HG03045 (cell line): ENCODE results near the gene RARRES2.
"Not testable (repeated sequence)": the region's sequence is repeated elsewhere in the genome, so short reads cannot be mapped to it uniquely, and the experiment has no call there.

Experiments used
- ATAC-seq: cut with Tn5 transposase; IDR thresholded peaks from one replicate; pipeline ENCODE4 v1.9.1; 2021; ENCODE audit warnings: mild to moderate bottlenecking, moderate library complexity; ENCODE audit not compliant: unreplicated experiment

RARRES2 gene

GRCh38 chr7:150341263-150342120 lies at the start of gene RARRES2:
TSS of gene RARRES2 (minus strand) at chr7:150341629. CDS start at chr7:150340609, 1,020 bp downstream.
- no peak for ATAC-seq

- no peak for ATAC-seq
Observed at GRCh38 chr7:150390205-150390604, 48.8 kb upstream of the RARRES2 start.

GRCh38 chr7:150389532-150389816 lies 48.0 kb upstream of the RARRES2 start:
- no peak for ATAC-seq

GRCh38 chr7:150388709-150389531 lies 47.5 kb upstream of the RARRES2 start:
- no peak for ATAC-seq

- ATAC-seq: no peak
Observed at GRCh38 chr7:150388306-150388705, 46.9 kb upstream of the RARRES2 start.

- not testable (repeated sequence) for ATAC-seq
Observed at GRCh38 chr7:150385884-150386283, 44.5 kb upstream of the RARRES2 start.

- ATAC-seq: no peak
Observed at GRCh38 chr7:150385302-150385723, 43.9 kb upstream of the RARRES2 start.

GRCh38 chr7:150384406-150385301 lies 43.2 kb upstream of the RARRES2 start:
- ATAC-seq: no peak

GRCh38 chr7:150383710-150384397 lies 42.4 kb upstream of the RARRES2 start:
- ATAC-seq: no peak

- ATAC-seq: no peak
Observed at GRCh38 chr7:150382844-150383225, 41.4 kb upstream of the RARRES2 start.

- no peak for ATAC-seq
Observed at GRCh38 chr7:150382123-150382843, 40.9 kb upstream of the RARRES2 start.

GRCh38 chr7:150381785-150382122 lies 40.3 kb upstream of the RARRES2 start:
- ATAC-seq: no peak

- no peak for ATAC-seq
Observed at GRCh38 chr7:150381096-150381495, 39.7 kb upstream of the RARRES2 start.

GRCh38 chr7:150380463-150380862 lies 39.0 kb upstream of the RARRES2 start:
- ATAC-seq: no peak

GRCh38 chr7:150379441-150380379 lies 38.3 kb upstream of the RARRES2 start:
- peak; percentile 3 for ATAC-seq

- ATAC-seq: peak; percentile 78
Observed at GRCh38 chr7:150378853-150379440, 37.5 kb upstream of the RARRES2 start, which contains the start of gene ZNF775. TSS of gene ZNF775 (plus strand) at chr7:150379330. CDS start at chr7:150388471, 9,141 bp downstream.

GRCh38 chr7:150378115-150378852 lies 36.9 kb upstream of the RARRES2 start:
- no peak for ATAC-seq

GRCh38 chr7:150377635-150378034 lies 36.2 kb upstream of the RARRES2 start:
- no peak for ATAC-seq
